Measurements from ENCODE around the gene OR10P1. TPM values are rescaled to one million over a fixed set of nuclear protein-coding genes. Genes with fewer than 3 reads are reported as not detected.

Gene OR10P1
- total RNA-seq, 4 donors from 2014 or later: not detected

- H3K27ac ChIP-seq: no peak overlapping the region
- ATAC-seq: no peak
- H3K4me1 ChIP-seq: no peaks in the 10 kb centered on the region
- TF ChIP-seq CTCF (IDR thresholded peaks at IDR 0.05): no peak
- TF ChIP-seq POLR2A (IDR thresholded peaks at IDR 0.05): no peak
- no peak for TF ChIP-seq POLR2AphosphoS5 (IDR thresholded peaks at IDR 0.05)
- no peak for TF ChIP-seq EP300 (IDR thresholded peaks at IDR 0.05)
- no peaks in the 10 kb centered on the region for H3K9me3 ChIP-seq
- no peaks in the 10 kb centered on the region for H3K27me3 ChIP-seq
- 0 to 82% methylated on average over 1 to 8 of the region's 15 CpGs for WGBS, 2 donors (ENCODE audit: low coverage in 1 of 2)
- H3K36me3 ChIP-seq: no peaks in the 10 kb centered on the region
- no peak overlapping the region for H3K4me3 ChIP-seq
Observed at GRCh38 chr12:55637467-55637866, 775 bp downstream of the OR10P1 start.

DNA sequence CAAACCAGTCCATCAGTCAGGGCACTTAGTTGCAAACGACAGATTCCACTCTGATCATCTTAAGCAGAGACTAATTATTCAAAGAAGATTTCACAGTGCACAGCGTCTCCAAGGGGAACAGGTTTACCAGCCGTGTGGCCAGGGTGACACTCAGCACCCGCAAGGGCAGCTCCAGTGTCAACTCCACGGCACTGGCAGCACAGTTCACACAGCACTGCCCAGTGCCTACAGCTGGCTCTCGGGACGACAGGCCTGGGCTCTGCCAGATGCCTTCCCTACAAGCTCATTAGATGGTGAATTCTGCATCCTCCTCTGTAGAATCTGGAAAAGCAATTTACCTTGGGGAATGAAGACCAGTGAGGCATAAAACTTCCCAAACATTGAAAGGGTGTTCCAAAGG lies 4.9 kb downstream of the OR10P1 start:
- Histone ChIP-seq H3K4me1 (peaks cover 0 to 7% (median 0%) of the 10 kb centered on the region in 3 donors), H3K4me3 (no peak overlapping the region), H3K9me3 (no peaks in the 10 kb centered on the region), H3K27ac (no peak overlapping the region), H3K27me3 (no peaks in the 10 kb centered on the region), H3K36me3 (no peaks in the 10 kb centered on the region)
- WGBS, 2 donors (ENCODE audit: low coverage in 1 of 2): 33 to 63% methylated on average over 2 to 5 of the region's 7 CpGs
- ATAC-seq: no peak
- no peak for TF ChIP-seq EP300 (IDR thresholded peaks at IDR 0.05)
- TF ChIP-seq CTCF (IDR thresholded peaks at IDR 0.05): no peak
- no peak for TF ChIP-seq POLR2A (IDR thresholded peaks at IDR 0.05)
- TF ChIP-seq POLR2AphosphoS5 (IDR thresholded peaks at IDR 0.05): no peak

DNA sequence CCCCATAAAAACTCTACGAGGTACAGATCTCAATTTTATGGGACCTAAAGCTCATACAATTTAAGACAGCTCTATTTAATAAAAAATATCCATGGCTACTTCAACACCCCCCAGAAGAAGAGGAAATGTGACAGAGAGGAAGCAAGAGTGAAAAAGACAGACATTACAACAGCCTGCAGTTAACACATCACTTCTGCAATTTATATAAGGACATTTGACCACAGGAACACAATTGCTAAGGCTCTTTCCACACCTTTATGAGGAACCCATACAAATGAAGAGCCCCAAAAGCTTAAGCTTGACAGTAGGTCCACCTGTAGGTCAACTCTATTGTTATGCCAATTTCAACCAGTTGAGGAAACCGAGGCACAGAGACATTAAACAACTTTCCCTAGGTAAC lies 5.6 kb downstream of the OR10P1 start:
- WGBS, 2 donors (ENCODE audit: low coverage in 1 of 2): 0 to 48% methylated on average over 1 to 2 of the region's 2 CpGs
- no peak overlapping the region for H3K4me3 ChIP-seq
- peaks cover 0 to 7% (median 0%) of the 10 kb centered on the region in 3 donors for H3K4me1 ChIP-seq
- no peaks in the 10 kb centered on the region for H3K36me3 ChIP-seq
- TF ChIP-seq EP300 (IDR thresholded peaks at IDR 0.05): no peak
- TF ChIP-seq POLR2AphosphoS5 (IDR thresholded peaks at IDR 0.05): no peak
- TF ChIP-seq POLR2A (IDR thresholded peaks at IDR 0.05): no peak
- no peak for TF ChIP-seq CTCF (IDR thresholded peaks at IDR 0.05)
- H3K27me3 ChIP-seq: no peaks in the 10 kb centered on the region
- no peaks in the 10 kb centered on the region for H3K9me3 ChIP-seq
- H3K27ac ChIP-seq: no peak overlapping the region
- ATAC-seq: no peak

DNA sequence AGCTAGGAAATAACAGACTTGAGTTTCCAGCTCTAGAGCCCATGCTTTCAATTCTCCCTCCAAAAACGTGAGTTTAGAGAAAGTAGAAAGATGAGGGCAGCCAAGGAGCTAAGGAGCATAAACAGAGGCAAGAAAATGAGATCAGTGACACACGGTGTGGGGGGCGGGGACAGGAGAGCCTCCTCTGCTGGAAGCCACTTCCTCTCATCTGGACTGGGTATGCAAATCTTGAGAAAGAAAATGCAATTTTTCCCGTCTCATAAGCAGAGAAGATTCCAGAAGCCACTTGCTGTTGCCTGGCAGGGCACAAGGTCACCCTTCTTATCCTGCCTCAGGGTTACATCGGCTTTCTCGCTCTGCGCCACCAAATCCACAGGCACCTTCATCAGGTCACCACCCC lies 6.0 kb downstream of the OR10P1 start:
- H3K27me3 ChIP-seq: no peaks in the 10 kb centered on the region
- H3K27ac ChIP-seq: no peak overlapping the region
- peaks cover 0 to 7% (median 0%) of the 10 kb centered on the region in 3 donors for H3K4me1 ChIP-seq
- H3K36me3 ChIP-seq: no peaks in the 10 kb centered on the region
- TF ChIP-seq EP300 (IDR thresholded peaks at IDR 0.05): no peak
- TF ChIP-seq POLR2A (IDR thresholded peaks at IDR 0.05): no peak
- WGBS, 2 donors (ENCODE audit: low coverage in 1 of 2): 58 to 71% methylated on average over 6 of the region's 7 CpGs
- no peaks in the 10 kb centered on the region for H3K9me3 ChIP-seq
- no peak overlapping the region for H3K4me3 ChIP-seq
- ATAC-seq: no peak

DNA sequence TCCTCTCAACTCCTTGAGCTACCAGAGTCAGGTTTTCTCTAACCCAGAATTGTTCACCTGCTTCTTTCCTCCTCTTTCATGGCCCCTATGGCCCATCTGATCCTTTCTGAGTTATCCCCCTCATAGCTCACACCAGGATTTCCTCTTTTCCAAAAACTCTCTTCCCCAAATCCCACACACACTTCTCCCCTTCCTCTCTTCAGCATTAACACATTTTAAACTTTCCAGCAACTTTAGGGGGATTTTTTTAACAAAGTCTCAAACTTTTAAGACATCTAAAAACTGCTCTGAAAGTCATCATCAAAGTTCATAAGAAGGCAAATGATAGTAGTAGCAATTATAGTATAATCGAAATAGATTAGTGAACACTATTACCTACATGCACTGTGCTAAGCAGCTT lies 7.9 kb downstream of the OR10P1 start:
- H3K36me3 ChIP-seq: no peaks in the 10 kb centered on the region
- no peak overlapping the region for H3K4me3 ChIP-seq
- H3K27ac ChIP-seq: no peak overlapping the region
- TF ChIP-seq POLR2AphosphoS5 (IDR thresholded peaks at IDR 0.05) (no peak), CTCF (IDR thresholded peaks at IDR 0.05) (no peak), POLR2A (IDR thresholded peaks at IDR 0.05) (no peak), EP300 (IDR thresholded peaks at IDR 0.05) (no peak)
- no peaks in the 10 kb centered on the region for H3K9me3 ChIP-seq
- no peak for ATAC-seq
- peaks cover 0 to 7% (median 0%) of the 10 kb centered on the region in 3 donors for H3K4me1 ChIP-seq
- no peaks in the 10 kb centered on the region for H3K27me3 ChIP-seq
- 76 to 100% methylated on average over 1 of the region's 1 CpG for WGBS, 2 donors (ENCODE audit: low coverage in 1 of 2)

Measured in gastroesophageal sphincter (tissue), 4 donors.